K562 (cell line): ENCODE measurements around the gene GINS1. TPM values are rescaled to one million over a fixed set of nuclear protein-coding genes. Genes with fewer than 3 reads are reported as not detected.

Source experiments
- AFF1 ChIP-seq, 2 experiments: fragments of 450-650 bp; IDR thresholded peaks; 2 replicates each; pipeline ENCODE4 v1.6.1; 2018; ENCODE audit warnings: mild to moderate bottlenecking in 2 of 2, low read depth in 1 of 2; ENCODE audit not compliant: partially characterized antibody in 2 of 2
- ILF3 ChIP-seq: fragments of 450-650 bp; IDR thresholded peaks from 2 replicates; pipeline ENCODE4 v1.6.1; 2018; ENCODE audit warnings: antibody characterized with exemption, mild to moderate bottlenecking, moderate library complexity, borderline replicate concordance
- MLX ChIP-seq, 2 experiments: fragments of 450-650 bp in 1 of 2; sonication (generic) in 1 of 2; formaldehyde crosslinking; conservative IDR thresholded peaks; 2 replicates each; pipeline versions ENCODE4 v1.4.0 to v1.8.1; 2020 to 2022; ENCODE audit warnings: mild to moderate bottlenecking in 1 of 2, missing genetic modification reagents in 1 of 2
- TRIM25 ChIP-seq: fragments of 450-650 bp; IDR thresholded peaks from 2 replicates; pipeline ENCODE4 v1.7.0; 2016; ENCODE audit warnings: borderline replicate concordance
- ZNF324 ChIP-seq: fragments of 250-450 bp; sonication (Bioruptor Pico); IDR thresholded peaks from 2 replicates; pipeline ENCODE4 v1.4.0; 2020; ENCODE audit warnings: mild to moderate bottlenecking
- ZSCAN32 ChIP-seq: fragments of 450-650 bp; formaldehyde crosslinking; IDR thresholded peaks from 2 replicates; pipeline ENCODE4 v1.4.0; 2020; ENCODE audit warnings: mild to moderate bottlenecking, moderate library complexity
- ZZZ3 ChIP-seq: fragments of 450-650 bp; IDR thresholded peaks from 2 replicates; pipeline ENCODE4 v1.6.1; 2016; ENCODE audit warnings: antibody characterized with exemption, mild to moderate bottlenecking, moderate library complexity
- polyA plus RNA-seq, 8 experiments: library from polyadenylated mRNA; depleted of rRNA in 4 of 8; stranded (reverse) in 5 of 8; unstranded in 3 of 8; fragments of >200 nt; fragmentation: Nextera tagmentation in 2 of 8; fragmentation: Illumina TruSeq in 1 of 8; extraction: Ambion mirVana in 2 of 8; extraction: Trizol in 1 of 8; gene quantifications; 2 replicates each; pipeline versions ENCODE4 v1.2.1 to v1.2.3, GENCODE V29; 2011 to 2014; ENCODE audit warnings: inconsistent platforms in 1 of 8, missing spikeins in 1 of 8
- total RNA-seq, 7 experiments: library from RNA; depleted of rRNA in 6 of 7; stranded (reverse); fragments of >200 nt in 6 of 7; fragmentation: Illumina TruSeq in 2 of 7; extraction: Trizol in 2 of 7; gene quantifications; 2 replicates each; pipeline versions ENCODE4 v1.2.1 to v1.2.3, GENCODE V29; 2011 to 2021; ENCODE audit warnings: low replicate concordance in 1 of 7
- TF ChIP-seq, protein P1 (sequence below): fragments of 200-800 bp; sonication (Bioruptor generic); IDR thresholded peaks from 2 replicates; pipeline ENCODE4 v1.6.1; 2016; ENCODE audit warnings: missing genetic modification characterization, missing compliant biosample characterization

Gene GINS1
- total and polyA plus RNA-seq, 9 of the 15 experiments (the other 6 are each of a cell fraction or from before 2014, with no cell fraction given): 13.1 to 31.8 (median 24.1) TPM

DNA sequence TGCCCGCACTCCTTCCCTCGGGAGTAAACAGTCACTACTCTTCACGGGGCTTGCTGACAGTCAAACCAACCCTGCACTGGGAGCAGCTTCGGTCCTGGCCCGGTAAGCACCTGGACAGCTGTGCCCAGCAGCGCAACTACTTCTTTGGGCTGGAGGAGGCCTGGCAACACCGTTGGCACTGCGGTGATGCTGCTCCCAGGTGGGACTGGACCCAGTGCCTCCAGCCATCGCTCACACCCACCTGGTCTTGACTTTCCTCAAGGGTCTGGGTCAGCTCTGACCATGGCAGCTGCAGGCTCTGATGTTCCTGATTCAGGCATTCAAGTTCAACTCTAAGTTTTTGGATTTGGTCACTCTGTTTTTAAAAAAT, 53.8 kb downstream of the GINS1 start (continued):
- TF ChIP-seq, protein P1, sequence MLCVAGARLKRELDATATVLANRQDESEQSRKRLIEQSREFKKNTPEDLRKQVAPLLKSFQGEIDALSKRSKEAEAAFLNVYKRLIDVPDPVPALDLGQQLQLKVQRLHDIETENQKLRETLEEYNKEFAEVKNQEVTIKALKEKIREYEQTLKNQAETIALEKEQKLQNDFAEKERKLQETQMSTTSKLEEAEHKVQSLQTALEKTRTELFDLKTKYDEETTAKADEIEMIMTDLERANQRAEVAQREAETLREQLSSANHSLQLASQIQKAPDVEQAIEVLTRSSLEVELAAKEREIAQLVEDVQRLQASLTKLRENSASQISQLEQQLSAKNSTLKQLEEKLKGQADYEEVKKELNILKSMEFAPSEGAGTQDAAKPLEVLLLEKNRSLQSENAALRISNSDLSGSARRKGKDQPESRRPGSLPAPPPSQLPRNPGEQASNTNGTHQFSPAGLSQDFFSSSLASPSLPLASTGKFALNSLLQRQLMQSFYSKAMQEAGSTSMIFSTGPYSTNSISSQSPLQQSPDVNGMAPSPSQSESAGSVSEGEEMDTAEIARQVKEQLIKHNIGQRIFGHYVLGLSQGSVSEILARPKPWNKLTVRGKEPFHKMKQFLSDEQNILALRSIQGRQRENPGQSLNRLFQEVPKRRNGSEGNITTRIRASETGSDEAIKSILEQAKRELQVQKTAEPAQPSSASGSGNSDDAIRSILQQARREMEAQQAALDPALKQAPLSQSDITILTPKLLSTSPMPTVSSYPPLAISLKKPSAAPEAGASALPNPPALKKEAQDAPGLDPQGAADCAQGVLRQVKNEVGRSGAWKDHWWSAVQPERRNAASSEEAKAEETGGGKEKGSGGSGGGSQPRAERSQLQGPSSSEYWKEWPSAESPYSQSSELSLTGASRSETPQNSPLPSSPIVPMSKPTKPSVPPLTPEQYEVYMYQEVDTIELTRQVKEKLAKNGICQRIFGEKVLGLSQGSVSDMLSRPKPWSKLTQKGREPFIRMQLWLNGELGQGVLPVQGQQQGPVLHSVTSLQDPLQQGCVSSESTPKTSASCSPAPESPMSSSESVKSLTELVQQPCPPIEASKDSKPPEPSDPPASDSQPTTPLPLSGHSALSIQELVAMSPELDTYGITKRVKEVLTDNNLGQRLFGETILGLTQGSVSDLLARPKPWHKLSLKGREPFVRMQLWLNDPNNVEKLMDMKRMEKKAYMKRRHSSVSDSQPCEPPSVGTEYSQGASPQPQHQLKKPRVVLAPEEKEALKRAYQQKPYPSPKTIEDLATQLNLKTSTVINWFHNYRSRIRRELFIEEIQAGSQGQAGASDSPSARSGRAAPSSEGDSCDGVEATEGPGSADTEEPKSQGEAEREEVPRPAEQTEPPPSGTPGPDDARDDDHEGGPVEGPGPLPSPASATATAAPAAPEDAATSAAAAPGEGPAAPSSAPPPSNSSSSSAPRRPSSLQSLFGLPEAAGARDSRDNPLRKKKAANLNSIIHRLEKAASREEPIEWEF (CRISPR knock-in tag): no peak
- TF ChIP-seq ZZZ3 (no peak), AFF1 (IDR thresholded peaks at IDR 0.05; ENCODE audit: low read depth in 1 of 2, partially characterized antibody in 2 of 2) (no peak), ZSCAN32 (CRISPR knock-in tag) (no peak), MLX (CRISPR knock-in tag; conservative IDR thresholded peaks at IDR 0.05) (no peak), TRIM25 (no peak), ZNF324 (CRISPR knock-in tag) (no peak), ILF3 (no peak)
